WTC11 (cell line): Measurements from ENCODE around the gene CDC16. TPM values are rescaled to one million over a fixed set of nuclear protein-coding genes. Genes with fewer than 3 reads are reported as not detected.
"Not testable (repeated sequence)": the region's sequence is repeated elsewhere in the genome, so short reads cannot be mapped to it uniquely, and the experiment has no call there.

Experiments used
- ATAC-seq: fragments of 200-7000 bp; cut with Tn5 transposase; 2 replicates; pipeline ENCODE4 v1.10.0; 2021; ENCODE audit warnings: mild to moderate bottlenecking, moderate library complexity
- CTCF ChIA-PET: fragments of 300-600 bp; sonication (Branson Sonifier 250); formaldehyde crosslinking; loops from one replicate; lab custom pipeline; 2021; ENCODE audit warnings: antibody characterized with exemption; lab: Charles Lee
- POLR2A ChIA-PET: fragments of 350-600 bp; sonication (Branson Sonifier 250); formaldehyde crosslinking; loops from one replicate; lab custom pipeline; 2021; ENCODE audit warnings: antibody characterized with exemption; lab: Charles Lee
- DNase-seq: peaks from one replicate; pipeline ENCODE4 v3.0.0; 2021; ENCODE audit warnings: low spot score
- H3K27ac Mint-ChIP-seq: 2 replicates; pipeline ENCODE4 v1.8.0; 2021; ENCODE audit warnings: mixed read lengths
- H3K27me3 Mint-ChIP-seq: 2 replicates; pipeline ENCODE4 v1.8.0; 2021; ENCODE audit warnings: low read depth, mild to moderate bottlenecking, moderate library complexity, mixed read lengths
- H3K36me3 Mint-ChIP-seq: 2 replicates; pipeline ENCODE4 v1.8.0; 2021; ENCODE audit warnings: mixed read lengths
- H3K4me1 Mint-ChIP-seq: 2 replicates; pipeline ENCODE4 v1.8.0; 2022; ENCODE audit warnings: mixed read lengths
- H3K4me3 Mint-ChIP-seq: 2 replicates; pipeline ENCODE4 v1.8.0; 2021; ENCODE audit warnings: mild to moderate bottlenecking, moderate library complexity, mixed read lengths
- H3K9me3 Mint-ChIP-seq: 2 replicates; pipeline ENCODE4 v1.8.0; 2021; ENCODE audit warnings: mixed read lengths
- ATF1 ChIP-seq: sonication (generic); formaldehyde crosslinking; IDR thresholded peaks from 2 replicates; pipeline ENCODE4 v1.8.1; 2023; ENCODE audit warnings: mild to moderate bottlenecking, moderate library complexity, missing genetic modification reagents
- CTCF ChIP-seq: fragments of 200-600 bp; IDR thresholded peaks from 2 replicates; pipeline ENCODE4 v1.8.0; 2022; ENCODE audit warnings: antibody characterized with exemption
- GRHL2 ChIP-seq: fragments of 250-450 bp; sonication (Bioruptor Pico); IDR thresholded peaks from 2 replicates; pipeline ENCODE4 v1.8.0; 2022; ENCODE audit warnings: mild to moderate bottlenecking, moderate library complexity; ENCODE audit not compliant: insufficient replicate concordance, severe bottlenecking
- HMGXB4 ChIP-seq: sonication (generic); formaldehyde crosslinking; IDR thresholded peaks from 2 replicates; pipeline ENCODE4 v1.8.1; 2023; ENCODE audit warnings: mild to moderate bottlenecking, moderate library complexity, missing genetic modification reagents
- IRF1 ChIP-seq: sonication (generic); formaldehyde crosslinking; IDR thresholded peaks from 2 replicates; pipeline ENCODE4 v1.8.0; 2023; ENCODE audit warnings: missing genetic modification reagents
- JAZF1 ChIP-seq: fragments of 250-450 bp; sonication (Bioruptor Pico); IDR thresholded peaks from 2 replicates; pipeline ENCODE4 v1.9.0; 2021; ENCODE audit warnings: moderate library complexity, mild to moderate bottlenecking, inconsistent platforms
- MXD4 ChIP-seq: fragments of 250-450 bp; sonication (Bioruptor Pico); IDR thresholded peaks from 2 replicates; pipeline ENCODE4 v1.8.0; 2021; ENCODE audit warnings: mild to moderate bottlenecking, moderate library complexity, borderline replicate concordance
- MYBL2 ChIP-seq: sonication (generic); formaldehyde crosslinking; IDR thresholded peaks from 2 replicates; pipeline ENCODE4 v1.8.1; 2023; ENCODE audit warnings: mild to moderate bottlenecking, moderate library complexity, missing genetic modification reagents
- RELA ChIP-seq: sonication (generic); formaldehyde crosslinking; IDR thresholded peaks from 2 replicates; pipeline ENCODE4 v1.8.1; 2022; ENCODE audit warnings: missing genetic modification reagents, mild to moderate bottlenecking, borderline replicate concordance
- SP1 ChIP-seq: sonication (generic); formaldehyde crosslinking; conservative IDR thresholded peaks from 2 replicates; pipeline ENCODE4 v1.8.1; 2022; ENCODE audit warnings: missing genetic modification reagents
- TCF7 ChIP-seq: sonication (generic); formaldehyde crosslinking; IDR thresholded peaks from 2 replicates; pipeline ENCODE4 v1.8.0; 2022; ENCODE audit warnings: mild to moderate bottlenecking, low read depth, missing genetic modification reagents, moderate library complexity
- ZNF263 ChIP-seq: sonication (generic); formaldehyde crosslinking; IDR thresholded peaks from 2 replicates; pipeline ENCODE4 v1.8.1; 2022; ENCODE audit warnings: low read depth, mild to moderate bottlenecking, moderate library complexity, missing genetic modification reagents
- ZNF317 ChIP-seq: sonication (generic); formaldehyde crosslinking; IDR thresholded peaks from 2 replicates; pipeline ENCODE4 v1.8.1; 2023; ENCODE audit warnings: low read depth, mild to moderate bottlenecking, moderate library complexity, missing genetic modification reagents, borderline replicate concordance
- ZNF532 ChIP-seq: fragments of 250-450 bp; sonication (Bioruptor Pico); IDR thresholded peaks from 2 replicates; pipeline ENCODE4 v1.9.0; 2021; ENCODE audit warnings: mild to moderate bottlenecking, borderline replicate concordance
- ZSCAN18 ChIP-seq: fragments of 250-450 bp; sonication (Bioruptor Pico); IDR thresholded peaks from 2 replicates; pipeline ENCODE4 v2.1.2; 2022; ENCODE audit warnings: mild to moderate bottlenecking, moderate library complexity
- total RNA-seq: library from RNA; stranded (reverse); gene quantifications from 3 replicates; pipeline ENCODE4 v1.2.3, GENCODE V29; 2021

The CDC16 gene
- total RNA-seq, 1 experiment from 2014 or later: 73.5 TPM

- peaks cover 82% of the 10 kb centered on the region for H3K36me3 Mint-ChIP-seq
- CTCF ChIA-PET, H3K4me3 Mint-ChIP-seq, H3K27ac Mint-ChIP-seq, H3K9me3 Mint-ChIP-seq, DNase-seq, ATAC-seq, H3K4me1 Mint-ChIP-seq, H3K27me3 Mint-ChIP-seq, POLR2A ChIA-PET: not testable (repeated sequence)
Observed at GRCh38 chr13:114264313-114264712, 29.6 kb downstream of the CDC16 start.

- Mint-ChIP-seq H3K36me3 (peaks cover 80% of the 10 kb centered on the region), H3K4me1 (no peaks in the 10 kb centered on the region), H3K9me3 (no peaks in the 10 kb centered on the region; the same call in 1 of the 2 replicates), H3K27me3 (no peaks in the 10 kb centered on the region), H3K4me3 (no peak overlapping the region), H3K27ac (no peak overlapping the region)
- ChIA-PET CTCF (no interaction called here), POLR2A (interaction anchor here (0.6 kb wide), 1 partner anchor 961 kb away, joined by 4 read pairs; no protein-coding TSS in a partner anchor)
- ATAC-seq (no peak), DNase-seq (no peak)
- TF ChIP-seq JAZF1 (CRISPR knock-in tag): no peak
- TF ChIP-seq CTCF: no peak
- TF ChIP-seq MYBL2 (CRISPR knock-in tag): no peak
- TF ChIP-seq HMGXB4 (CRISPR knock-in tag): no peak
- no peak for TF ChIP-seq ZNF317 (CRISPR knock-in tag)
Observed at GRCh38 chr13:114264886-114265611, 30.4 kb downstream of the CDC16 start.

- POLR2A ChIA-PET: no interaction called here
- Mint-ChIP-seq H3K27ac (no peak overlapping the region), H3K9me3 (no peaks in the 10 kb centered on the region; the same call in 1 of the 2 replicates), H3K27me3 (no peaks in the 10 kb centered on the region), H3K4me1 (no peaks in the 10 kb centered on the region), H3K36me3 (peaks cover 75% of the 10 kb centered on the region), H3K4me3 (no peak overlapping the region)
- CTCF ChIA-PET: no interaction called here
- ATAC-seq: no peak
- DNase-seq: no peak
- TF ChIP-seq SP1 (no peak), TCF7 (CRISPR knock-in tag) (no peak), CTCF (no peak), ZNF532 (no peak), ZNF263 (CRISPR knock-in tag) (no peak), ATF1 (no peak), GRHL2 (CRISPR knock-in tag) (no peak), MYBL2 (CRISPR knock-in tag) (no peak), MXD4 (CRISPR knock-in tag) (no peak), IRF1 (CRISPR knock-in tag) (no peak), ZSCAN18 (no peak), RELA (no peak), ZNF317 (CRISPR knock-in tag) (no peak)
Observed at GRCh38 chr13:114266241-114266640, 31.5 kb downstream of the CDC16 start.
